Upper lobe of right lung (tissue), 1 donor: ENCODE data around the gene IGIP. TPM values are rescaled to one million over a fixed set of nuclear protein-coding genes. Genes with fewer than 3 reads are reported as not detected.
"Not testable (repeated sequence)": the region's sequence is repeated elsewhere in the genome, so short reads cannot be mapped to it uniquely, and the experiment has no call there.

Experiments used
- ATAC-seq: fragments of 200-7000 bp; cut with Tn5 transposase; one replicate; pipeline ENCODE4 v1.9.1; 2020; ENCODE audit warnings: mild to moderate bottlenecking, moderate library complexity
- DNase-seq: peaks from one replicate; pipeline ENCODE4 v3.0.0-alpha.2; 2020
- H3K27ac ChIP-seq: fragments of 200-600 bp; one replicate; pipeline ENCODE4 v1.8.0; 2022
- H3K27me3 ChIP-seq: fragments of 200-600 bp; one replicate; pipeline ENCODE4 v1.8.0; 2022; ENCODE audit warnings: mild to moderate bottlenecking
- H3K36me3 ChIP-seq: fragments of 200-600 bp; one replicate; pipeline ENCODE4 v1.8.0; 2022
- H3K4me1 ChIP-seq: fragments of 200-600 bp; one replicate; pipeline ENCODE4 v1.8.0; 2022
- H3K4me3 ChIP-seq: fragments of 200-600 bp; one replicate; pipeline ENCODE4 v1.8.0; 2022; ENCODE audit warnings: mild to moderate bottlenecking
- H3K9me3 ChIP-seq: fragments of 200-600 bp; one replicate; pipeline ENCODE4 v1.8.0; 2022
- CTCF ChIP-seq: fragments of 200-600 bp; IDR thresholded peaks from one replicate; pipeline ENCODE4 v1.8.0; 2022; ENCODE audit warnings: antibody characterized with exemption
- intact Hi-C: fragments of 100-400 bp; cut with DNase I; formaldehyde crosslinking; loops from one replicate; pipeline ENCODE4 v1.11.0; 2022
- total RNA-seq: library from RNA; stranded (reverse); fragmentation: NEBNext Ultra II Directional; extraction: Animal tissue kit (Norgen Biotek cat#: 25700); gene quantifications from one replicate; pipeline ENCODE4 v1.2.1, GENCODE V29; 2021
- donor health status: DM: no; HTN: yes; CAD: no; lungs with severe emphysema.

IGIP gene
- total RNA-seq, 1 donor from 2014 or later, result 17.3 TPM

- no peaks in the 10 kb centered on the region for H3K27me3 ChIP-seq
- intact Hi-C loops, result no loop called here
- TF ChIP-seq CTCF, result no peak
- no peak overlapping the region for H3K27ac ChIP-seq
- no peaks in the 10 kb centered on the region for H3K9me3 ChIP-seq
- DNase-seq (no peak), ATAC-seq (no peak)
- no peak overlapping the region for H3K4me3 ChIP-seq
- no peaks in the 10 kb centered on the region for H3K36me3 ChIP-seq
- peaks cover 34% of the 10 kb centered on the region for H3K4me1 ChIP-seq
These were observed 28.2 kb downstream of the IGIP start for GRCh38 chr5:140153905-140154304.

GRCh38 chr5:140154710-140155381 is 29.1 kb downstream of the IGIP start:
- intact Hi-C loops, result loop anchor here (5.0 kb wide), 1 partner anchor 78 kb away; no protein-coding TSS in a partner anchor
- not testable (repeated sequence) for H3K27ac ChIP-seq, H3K36me3 ChIP-seq, DNase-seq, H3K4me3 ChIP-seq, H3K27me3 ChIP-seq, ATAC-seq, H3K9me3 ChIP-seq
- H3K4me1 ChIP-seq, result peaks cover 34% of the 10 kb centered on the region

GRCh38 chr5:140157032-140157781 is 31.5 kb downstream of the IGIP start:
- H3K4me3 ChIP-seq, result peak overlapping the region; percentile 34

GRCh38 chr5:140159014-140159927 is 33.5 kb downstream of the IGIP start:
- intact Hi-C loops, result loop anchor here (5.0 kb wide), 1 partner anchor 82 kb away; no protein-coding TSS in a partner anchor
- H3K9me3 ChIP-seq, result no peaks in the 10 kb centered on the region
- no peaks in the 10 kb centered on the region for H3K36me3 ChIP-seq
- TF ChIP-seq CTCF, result no peak
- ATAC-seq (no peak), DNase-seq (no peak)
- peaks cover 22% of the 10 kb centered on the region for H3K4me1 ChIP-seq
- no peak overlapping the region for H3K4me3 ChIP-seq
- no peak overlapping the region for H3K27ac ChIP-seq
- H3K27me3 ChIP-seq, result no peaks in the 10 kb centered on the region

More at GRCh38 chr5:140157032-140157781, 31.5 kb downstream of the IGIP start:
- DNase-seq (peak; percentile 92), ATAC-seq (peak; percentile 98)
- no peaks in the 10 kb centered on the region for H3K36me3 ChIP-seq
- H3K9me3 ChIP-seq, result no peaks in the 10 kb centered on the region
- peaks cover 30% of the 10 kb centered on the region for H3K4me1 ChIP-seq
- H3K27me3 ChIP-seq, result no peaks in the 10 kb centered on the region
- H3K27ac ChIP-seq, result peak overlapping the region; percentile 39
- intact Hi-C loops, result loop anchor here (5.0 kb wide), 1 partner anchor 80 kb away; no protein-coding TSS in a partner anchor
- peak; percentile 90 for TF ChIP-seq CTCF

- no peak for ATAC-seq
- intact Hi-C loops, result no loop called here
- no peak for DNase-seq
- no peak overlapping the region for H3K4me3 ChIP-seq
- H3K36me3 ChIP-seq, result no peaks in the 10 kb centered on the region
- no peaks in the 10 kb centered on the region for H3K9me3 ChIP-seq
- H3K27me3 ChIP-seq, result no peaks in the 10 kb centered on the region
- peaks cover 17% of the 10 kb centered on the region for H3K4me1 ChIP-seq
- TF ChIP-seq CTCF, result no peak
- H3K27ac ChIP-seq, result no peak overlapping the region
These were observed 36.5 kb downstream of the IGIP start for GRCh38 chr5:140162275-140162674.
